LNCAP (cell line): ENCODE data around the gene GRAMD1C.

Source experiments
- TF ChIP-seq, protein P1 (sequence below): fragments of 450-650 bp; IDR thresholded peaks from 2 replicates; pipeline ENCODE4 v1.5.1; 2017; ENCODE audit warnings: mild to moderate bottlenecking

Gene GRAMD1C

DNA sequence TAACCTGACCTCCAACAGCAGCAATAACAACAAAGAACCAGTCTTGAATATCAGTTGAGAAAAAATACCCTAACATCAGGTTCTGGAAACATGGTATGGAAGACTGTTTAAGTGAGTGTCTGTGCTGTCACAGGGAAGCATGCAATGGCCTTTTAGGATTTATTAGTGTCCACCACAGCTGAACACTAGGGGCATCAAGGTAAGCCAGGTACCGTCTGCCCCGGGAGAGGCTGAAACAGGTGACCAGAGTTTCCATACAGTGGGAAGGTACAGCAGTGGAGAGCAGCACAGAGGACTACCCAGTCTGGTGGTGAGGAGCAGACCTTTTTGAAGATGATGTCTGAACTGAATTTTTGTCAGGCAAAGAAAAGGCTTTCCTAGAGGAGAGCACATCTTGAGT is 127.6 kb downstream of the GRAMD1C start:
- TF ChIP-seq, protein P1, sequence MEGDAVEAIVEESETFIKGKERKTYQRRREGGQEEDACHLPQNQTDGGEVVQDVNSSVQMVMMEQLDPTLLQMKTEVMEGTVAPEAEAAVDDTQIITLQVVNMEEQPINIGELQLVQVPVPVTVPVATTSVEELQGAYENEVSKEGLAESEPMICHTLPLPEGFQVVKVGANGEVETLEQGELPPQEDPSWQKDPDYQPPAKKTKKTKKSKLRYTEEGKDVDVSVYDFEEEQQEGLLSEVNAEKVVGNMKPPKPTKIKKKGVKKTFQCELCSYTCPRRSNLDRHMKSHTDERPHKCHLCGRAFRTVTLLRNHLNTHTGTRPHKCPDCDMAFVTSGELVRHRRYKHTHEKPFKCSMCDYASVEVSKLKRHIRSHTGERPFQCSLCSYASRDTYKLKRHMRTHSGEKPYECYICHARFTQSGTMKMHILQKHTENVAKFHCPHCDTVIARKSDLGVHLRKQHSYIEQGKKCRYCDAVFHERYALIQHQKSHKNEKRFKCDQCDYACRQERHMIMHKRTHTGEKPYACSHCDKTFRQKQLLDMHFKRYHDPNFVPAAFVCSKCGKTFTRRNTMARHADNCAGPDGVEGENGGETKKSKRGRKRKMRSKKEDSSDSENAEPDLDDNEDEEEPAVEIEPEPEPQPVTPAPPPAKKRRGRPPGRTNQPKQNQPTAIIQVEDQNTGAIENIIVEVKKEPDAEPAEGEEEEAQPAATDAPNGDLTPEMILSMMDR: no peak

- TF ChIP-seq, protein P1: no peak
Observed at GRCh38 chr3:113968986-113969385, 130.4 kb downstream of the GRAMD1C start.

DNA sequence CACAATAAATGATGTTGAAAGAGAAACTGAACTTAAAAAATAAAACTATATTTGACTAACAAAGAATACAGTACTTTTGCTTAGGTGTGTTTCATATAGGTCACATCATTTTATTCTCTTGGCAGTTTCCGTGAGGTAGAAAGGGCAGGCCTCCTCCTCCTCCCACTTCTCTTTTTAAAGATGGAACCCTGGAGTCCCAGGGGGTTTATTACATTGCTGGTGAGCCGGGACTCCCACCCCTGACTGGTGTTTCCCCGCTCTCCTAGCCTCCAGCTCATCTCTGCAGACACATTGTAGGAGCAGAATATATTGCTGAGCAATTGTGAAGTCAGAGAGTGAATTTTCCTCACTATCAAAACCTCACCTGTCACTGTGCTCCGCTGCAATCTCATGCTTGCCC is 139.2 kb downstream of the GRAMD1C start:
- TF ChIP-seq, protein P1: no peak

DNA sequence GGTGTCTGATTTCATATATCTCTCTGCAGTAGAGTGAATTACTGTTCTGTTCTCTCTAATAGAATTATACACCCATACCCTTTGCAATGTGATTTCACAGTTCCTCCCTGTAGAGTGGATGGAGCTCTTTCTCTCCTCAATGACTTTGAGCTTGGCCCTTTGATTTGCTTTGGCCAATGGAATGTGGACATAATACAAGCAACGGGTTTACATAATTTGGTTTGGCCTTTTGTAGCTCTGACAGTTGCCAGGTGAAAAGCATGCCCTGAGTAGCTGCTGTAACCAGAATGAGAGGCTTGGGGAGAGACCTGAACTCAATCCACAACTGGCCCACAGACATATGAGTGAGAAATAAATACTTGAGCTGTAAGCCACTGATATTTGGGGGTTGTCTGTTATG is 141.3 kb downstream of the GRAMD1C start:
- TF ChIP-seq, protein P1: no peak

GRCh38 chr3:113981803-113982202 is 143.2 kb downstream of the GRAMD1C start:
- TF ChIP-seq, protein P1: no peak

DNA sequence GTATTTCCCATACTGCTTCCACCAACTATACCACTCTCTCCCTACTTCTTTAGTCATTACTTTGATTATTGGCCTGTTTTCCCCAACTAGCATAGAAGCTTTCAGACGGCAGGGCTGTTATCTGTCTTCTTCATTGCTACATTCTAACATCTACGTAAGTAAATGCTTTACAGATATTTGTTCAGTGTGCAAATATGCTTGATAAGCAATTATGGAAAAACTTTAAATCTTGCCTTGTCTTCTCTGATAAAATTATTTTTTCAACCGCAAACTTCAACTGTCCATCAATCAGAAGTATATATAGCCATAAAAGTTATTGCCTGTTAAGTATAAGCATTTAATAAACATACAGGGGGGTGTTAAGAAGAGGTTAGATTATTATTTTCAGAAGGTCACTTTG is 145.0 kb downstream of the GRAMD1C start:
- TF ChIP-seq, protein P1: no peak

- TF ChIP-seq, protein P1: no peak
Observed at GRCh38 chr3:113985541-113985940, 147.0 kb downstream of the GRAMD1C start.
